Right lobe of liver (tissue), 4 donors: ENCODE data around the gene ZSCAN22.

ENCODE experiments used
- POLR2A ChIP-seq: fragments of 450-650 bp; IDR thresholded peaks from one replicate; pipeline ENCODE4 v1.6.1; 2017; ENCODE audit warnings: antibody characterized with exemption, mild to moderate bottlenecking
- TF ChIP-seq, protein P1 (sequence below), 4 donors: fragments of 200-600 bp in 3 of 4; fragments of 450-650 bp in 1 of 4; IDR thresholded peaks; one replicate each; pipeline versions ENCODE4 v1.5.1 to v1.8.0; 2016 to 2022; ENCODE audit warnings: antibody characterized with exemption in 4 of 4, mild to moderate bottlenecking in 2 of 4
- donor health status: DM: no; HTN: no; CAD: no.
- donor health status: DM: no; HTN: no; CAD: no.
- donor health status: DM: no; HTN: yes; CAD: no.

GRCh38 chr19:58356766-58357480 is 30.1 kb downstream of the ZSCAN22 start:
- TF ChIP-seq POLR2A = no peak
- TF ChIP-seq, protein P1, sequence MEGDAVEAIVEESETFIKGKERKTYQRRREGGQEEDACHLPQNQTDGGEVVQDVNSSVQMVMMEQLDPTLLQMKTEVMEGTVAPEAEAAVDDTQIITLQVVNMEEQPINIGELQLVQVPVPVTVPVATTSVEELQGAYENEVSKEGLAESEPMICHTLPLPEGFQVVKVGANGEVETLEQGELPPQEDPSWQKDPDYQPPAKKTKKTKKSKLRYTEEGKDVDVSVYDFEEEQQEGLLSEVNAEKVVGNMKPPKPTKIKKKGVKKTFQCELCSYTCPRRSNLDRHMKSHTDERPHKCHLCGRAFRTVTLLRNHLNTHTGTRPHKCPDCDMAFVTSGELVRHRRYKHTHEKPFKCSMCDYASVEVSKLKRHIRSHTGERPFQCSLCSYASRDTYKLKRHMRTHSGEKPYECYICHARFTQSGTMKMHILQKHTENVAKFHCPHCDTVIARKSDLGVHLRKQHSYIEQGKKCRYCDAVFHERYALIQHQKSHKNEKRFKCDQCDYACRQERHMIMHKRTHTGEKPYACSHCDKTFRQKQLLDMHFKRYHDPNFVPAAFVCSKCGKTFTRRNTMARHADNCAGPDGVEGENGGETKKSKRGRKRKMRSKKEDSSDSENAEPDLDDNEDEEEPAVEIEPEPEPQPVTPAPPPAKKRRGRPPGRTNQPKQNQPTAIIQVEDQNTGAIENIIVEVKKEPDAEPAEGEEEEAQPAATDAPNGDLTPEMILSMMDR (IDR thresholded peaks at IDR 0.05) = no peak
